Measurements from ENCODE around the gene DHX30.

DNA sequence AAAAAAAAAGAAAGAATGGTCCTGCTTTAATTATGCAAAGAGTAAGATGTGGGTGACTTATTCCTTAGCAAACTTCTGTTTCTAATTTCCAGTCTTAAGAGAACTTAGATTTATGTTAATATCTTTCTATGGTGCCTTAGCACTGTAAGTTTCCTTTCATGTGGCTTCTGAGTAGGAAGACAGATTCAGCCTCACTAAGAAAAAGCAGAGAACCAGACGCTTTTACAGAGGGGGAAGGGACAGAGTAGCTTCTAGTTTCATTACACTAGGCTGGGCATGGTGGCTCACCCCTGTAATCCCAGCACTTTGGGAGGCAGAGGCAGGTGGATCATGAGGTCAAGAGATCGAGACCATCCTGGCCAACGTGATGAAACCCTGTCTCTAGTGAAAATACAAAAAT is 95.0 kb downstream of the DHX30 start:
- TF ChIP-seq, protein P1, sequence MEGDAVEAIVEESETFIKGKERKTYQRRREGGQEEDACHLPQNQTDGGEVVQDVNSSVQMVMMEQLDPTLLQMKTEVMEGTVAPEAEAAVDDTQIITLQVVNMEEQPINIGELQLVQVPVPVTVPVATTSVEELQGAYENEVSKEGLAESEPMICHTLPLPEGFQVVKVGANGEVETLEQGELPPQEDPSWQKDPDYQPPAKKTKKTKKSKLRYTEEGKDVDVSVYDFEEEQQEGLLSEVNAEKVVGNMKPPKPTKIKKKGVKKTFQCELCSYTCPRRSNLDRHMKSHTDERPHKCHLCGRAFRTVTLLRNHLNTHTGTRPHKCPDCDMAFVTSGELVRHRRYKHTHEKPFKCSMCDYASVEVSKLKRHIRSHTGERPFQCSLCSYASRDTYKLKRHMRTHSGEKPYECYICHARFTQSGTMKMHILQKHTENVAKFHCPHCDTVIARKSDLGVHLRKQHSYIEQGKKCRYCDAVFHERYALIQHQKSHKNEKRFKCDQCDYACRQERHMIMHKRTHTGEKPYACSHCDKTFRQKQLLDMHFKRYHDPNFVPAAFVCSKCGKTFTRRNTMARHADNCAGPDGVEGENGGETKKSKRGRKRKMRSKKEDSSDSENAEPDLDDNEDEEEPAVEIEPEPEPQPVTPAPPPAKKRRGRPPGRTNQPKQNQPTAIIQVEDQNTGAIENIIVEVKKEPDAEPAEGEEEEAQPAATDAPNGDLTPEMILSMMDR (conservative IDR thresholded peaks at IDR 0.05; ENCODE audit: low read depth, low read length): no peak
- TF ChIP-seq ELK1 (IDR thresholded peaks at IDR 0.05; ENCODE audit: borderline replicate concordance, low read depth, low read length) (no peak), SMC3 (IDR thresholded peaks at IDR 0.05; ENCODE audit: low read depth, low read length) (no peak), CHD1 (IDR thresholded peaks at IDR 0.05; ENCODE audit: low read depth, low read length) (no peak), USF2 (IDR thresholded peaks at IDR 0.05; ENCODE audit: low read depth, low read length) (no peak)

Data from IMR-90 (cell line).